ENCODE results near the gene SEMA4G. TPM values are rescaled to one million over a fixed set of nuclear protein-coding genes. Genes with fewer than 3 reads are reported as not detected.
A peak's percentile ranks its signal among the peaks of the same experiment; 100 is the strongest.

The SEMA4G gene
- total RNA-seq, 1 experiment from 2014 or later, result 6.6 TPM

DNA sequence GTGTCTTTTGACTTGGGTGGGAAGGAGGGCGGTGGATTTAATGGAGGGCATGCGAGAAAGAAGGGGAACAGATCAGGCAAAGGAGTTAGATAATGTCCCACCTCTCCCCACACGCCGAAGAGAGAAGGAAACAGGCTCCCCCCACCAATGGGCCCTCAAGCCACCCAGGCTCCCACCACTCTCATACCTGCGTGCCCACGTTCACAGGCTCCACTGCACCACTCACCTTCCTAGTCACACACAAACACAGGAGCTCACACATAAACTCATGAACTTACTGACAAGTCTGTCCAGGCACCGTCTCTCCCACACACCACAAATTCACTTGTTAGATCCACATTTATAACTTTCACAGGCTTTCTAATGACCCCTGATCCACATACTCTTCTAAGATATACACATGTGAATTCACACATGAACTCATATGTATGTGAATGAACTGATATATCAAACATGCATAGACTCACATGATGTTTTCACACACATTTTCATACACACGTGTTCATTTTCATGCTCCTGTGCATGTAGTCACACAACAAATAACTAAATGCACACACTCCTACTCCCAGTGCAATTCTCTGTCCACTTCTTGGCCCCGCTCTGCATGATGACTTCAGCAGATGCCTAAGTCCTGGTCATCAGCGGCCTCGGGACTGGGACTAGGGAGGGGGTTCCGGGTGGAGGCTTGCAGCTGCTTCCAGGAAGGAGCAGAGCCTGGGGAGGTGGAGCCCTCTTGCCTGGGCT lies 31.8 kb downstream of the SEMA4G start:
- DNase-seq (ENCODE audit: low read depth), result peak; percentile 43
- in situ Hi-C loops (cut with HindIII; ENCODE audit: low pct_unique_long_range_greater_than_20kb, low sequenced_read_pairs), result no loop called here

DNA sequence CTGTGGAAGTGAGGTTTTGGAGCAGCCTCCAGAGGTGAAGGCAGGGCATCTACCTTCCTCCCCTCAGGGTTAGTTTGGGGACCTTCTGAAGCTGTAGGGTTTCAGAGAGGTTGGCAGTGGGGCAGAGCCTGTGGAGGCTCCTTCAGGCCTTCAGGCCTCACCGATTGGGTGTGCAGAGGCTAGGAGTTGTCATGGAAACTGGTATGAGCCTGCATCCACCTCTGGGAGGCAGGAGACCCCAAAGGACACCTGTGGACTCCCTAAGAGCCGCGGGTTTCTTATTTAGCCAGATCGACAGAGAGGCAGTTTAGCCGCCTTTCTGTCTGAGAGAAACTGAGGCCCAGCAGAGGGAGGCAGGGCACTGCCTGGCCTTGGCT lies 32.3 kb downstream of the SEMA4G start:
- in situ Hi-C loops (cut with HindIII; ENCODE audit: low pct_unique_long_range_greater_than_20kb, low sequenced_read_pairs), result no loop called here
- DNase-seq (ENCODE audit: low read depth), result no peak

DNA sequence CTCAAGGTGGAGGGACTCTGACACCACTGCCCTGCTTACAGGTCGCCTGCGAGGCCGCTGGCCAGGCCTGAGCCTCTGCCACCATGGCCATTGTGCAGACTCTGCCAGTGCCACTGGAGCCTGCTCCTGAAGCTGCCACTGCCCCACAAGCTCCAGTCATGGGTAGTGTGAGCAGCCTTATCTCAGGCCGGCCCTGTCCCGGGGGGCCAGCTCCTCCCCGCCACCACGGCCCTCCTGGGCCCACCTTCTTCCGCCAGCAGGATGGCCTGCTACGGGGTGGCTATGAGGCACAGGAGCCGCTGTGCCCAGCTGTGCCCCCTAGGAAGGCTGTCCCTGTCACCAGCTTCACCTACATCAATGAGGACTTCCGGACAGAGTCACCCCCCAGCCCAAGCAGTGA lies 33.2 kb downstream of the SEMA4G start:
- no peak for DNase-seq (ENCODE audit: low read depth)
- in situ Hi-C loops (cut with HindIII; ENCODE audit: low pct_unique_long_range_greater_than_20kb, low sequenced_read_pairs), result no loop called here

DNA sequence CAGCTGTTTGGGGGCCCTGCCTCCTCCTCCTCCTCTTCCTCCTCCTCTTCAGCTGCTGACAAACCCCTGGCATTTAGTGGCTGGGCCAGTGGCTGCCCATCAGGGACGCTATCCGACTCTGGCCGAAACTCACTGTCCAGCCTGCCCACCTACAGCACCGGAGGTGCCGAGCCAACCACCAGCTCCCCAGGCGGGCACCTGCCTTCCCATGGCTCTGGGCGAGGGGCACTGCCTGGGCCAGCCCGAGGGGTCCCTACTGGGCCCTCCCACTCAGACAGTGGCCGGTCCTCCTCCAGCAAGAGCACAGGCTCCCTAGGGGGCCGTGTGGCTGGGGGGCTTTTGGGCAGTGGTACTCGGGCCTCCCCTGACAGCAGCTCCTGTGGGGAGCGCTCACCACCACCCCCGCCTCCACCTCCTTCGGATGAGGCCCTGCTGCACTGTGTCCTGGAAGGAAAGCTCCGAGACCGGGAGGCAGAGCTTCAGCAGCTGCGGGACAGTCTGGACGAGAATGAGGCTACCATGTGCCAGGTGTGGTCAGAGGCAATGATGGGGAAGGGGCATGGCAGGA lies 34.4 kb downstream of the SEMA4G start:
- no peak for DNase-seq (ENCODE audit: low read depth)

DNA sequence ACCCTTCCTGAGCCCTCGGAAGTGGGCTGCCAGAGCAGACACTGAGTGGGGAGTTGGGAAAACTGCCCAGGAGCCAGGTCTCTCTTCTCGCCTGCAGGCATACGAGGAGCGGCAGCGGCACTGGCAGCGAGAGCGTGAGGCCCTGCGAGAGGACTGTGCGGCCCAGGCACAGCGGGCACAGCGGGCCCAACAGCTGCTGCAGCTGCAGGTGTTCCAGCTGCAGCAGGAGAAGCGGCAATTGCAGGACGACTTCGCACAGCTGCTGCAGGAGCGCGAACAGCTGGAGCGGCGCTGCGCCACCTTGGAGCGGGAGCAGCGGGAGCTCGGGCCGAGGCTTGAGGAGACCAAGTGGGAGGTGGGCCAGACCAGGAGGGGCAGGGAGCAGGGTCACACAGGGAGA lies 36.1 kb downstream of the SEMA4G start:
- in situ Hi-C loops (cut with HindIII; ENCODE audit: low pct_unique_long_range_greater_than_20kb, low sequenced_read_pairs), result no loop called here
- DNase-seq (ENCODE audit: low read depth), result no peak

More for the DNA sequence above, 34.4 kb downstream of the SEMA4G start:
- in situ Hi-C loops (cut with HindIII; ENCODE audit: low pct_unique_long_range_greater_than_20kb, low sequenced_read_pairs), result no loop called here

GRCh38 chr10:101005869-101006567 lies 36.7 kb downstream of the SEMA4G start:
- in situ Hi-C loops (cut with HindIII; ENCODE audit: low pct_unique_long_range_greater_than_20kb, low sequenced_read_pairs), result no loop called here

GRCh38 chr10:101006593-101007098 lies 37.3 kb downstream of the SEMA4G start:
- DNase-seq (ENCODE audit: low read depth), result no peak
- in situ Hi-C loops (cut with HindIII; ENCODE audit: low pct_unique_long_range_greater_than_20kb, low sequenced_read_pairs), result no loop called here

More at GRCh38 chr10:101005869-101006567, 36.7 kb downstream of the SEMA4G start:
- DNase-seq (ENCODE audit: low read depth), result no peak

DNA sequence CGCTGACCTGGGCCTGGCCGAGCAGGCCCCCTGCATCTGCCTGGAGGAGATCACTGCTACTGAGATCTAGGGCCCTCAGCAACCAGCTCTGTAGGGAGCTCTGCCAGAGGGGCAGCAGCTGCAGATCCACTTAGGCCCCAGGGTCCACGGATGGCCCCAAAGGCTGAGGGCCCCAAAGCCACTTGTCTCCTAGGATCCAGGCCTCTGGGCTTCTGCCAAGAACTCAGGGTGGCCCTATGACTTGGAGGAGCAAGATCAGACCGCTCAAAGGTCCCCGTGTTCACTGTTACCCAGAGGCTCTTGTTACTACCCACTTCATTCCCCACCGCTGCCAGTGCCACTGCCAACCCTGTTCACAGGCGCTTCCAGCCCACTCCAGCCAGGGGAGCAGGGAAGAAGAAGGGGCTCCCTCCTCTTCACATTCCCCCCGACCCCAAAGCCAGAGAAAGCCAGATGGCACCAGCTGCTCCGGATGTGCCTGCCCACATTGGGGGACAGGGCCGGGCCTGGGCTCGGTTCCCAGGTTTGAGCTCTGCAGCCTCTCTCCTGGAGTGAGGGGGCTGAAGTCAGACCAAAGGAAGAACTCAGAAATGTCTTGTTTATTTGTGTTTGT lies 37.9 kb downstream of the SEMA4G start:
- in situ Hi-C loops (cut with HindIII; ENCODE audit: low pct_unique_long_range_greater_than_20kb, low sequenced_read_pairs), result no loop called here
- DNase-seq (ENCODE audit: low read depth), result no peak

- DNase-seq (ENCODE audit: low read depth), result no peak
- in situ Hi-C loops (cut with HindIII; ENCODE audit: low pct_unique_long_range_greater_than_20kb, low sequenced_read_pairs), result no loop called here
Measured at GRCh38 chr10:101007915-101008822, 38.9 kb downstream of the SEMA4G start.

- in situ Hi-C loops (cut with HindIII; ENCODE audit: low pct_unique_long_range_greater_than_20kb, low sequenced_read_pairs), result no loop called here
- DNase-seq (ENCODE audit: low read depth), result no peak
Measured at GRCh38 chr10:101008823-101009423, 39.6 kb downstream of the SEMA4G start.

GRCh38 chr10:101010329-101010728 lies 41.0 kb downstream of the SEMA4G start:
- in situ Hi-C loops (cut with HindIII; ENCODE audit: low pct_unique_long_range_greater_than_20kb, low sequenced_read_pairs), result no loop called here
- DNase-seq (ENCODE audit: low read depth), result no peak

DNA sequence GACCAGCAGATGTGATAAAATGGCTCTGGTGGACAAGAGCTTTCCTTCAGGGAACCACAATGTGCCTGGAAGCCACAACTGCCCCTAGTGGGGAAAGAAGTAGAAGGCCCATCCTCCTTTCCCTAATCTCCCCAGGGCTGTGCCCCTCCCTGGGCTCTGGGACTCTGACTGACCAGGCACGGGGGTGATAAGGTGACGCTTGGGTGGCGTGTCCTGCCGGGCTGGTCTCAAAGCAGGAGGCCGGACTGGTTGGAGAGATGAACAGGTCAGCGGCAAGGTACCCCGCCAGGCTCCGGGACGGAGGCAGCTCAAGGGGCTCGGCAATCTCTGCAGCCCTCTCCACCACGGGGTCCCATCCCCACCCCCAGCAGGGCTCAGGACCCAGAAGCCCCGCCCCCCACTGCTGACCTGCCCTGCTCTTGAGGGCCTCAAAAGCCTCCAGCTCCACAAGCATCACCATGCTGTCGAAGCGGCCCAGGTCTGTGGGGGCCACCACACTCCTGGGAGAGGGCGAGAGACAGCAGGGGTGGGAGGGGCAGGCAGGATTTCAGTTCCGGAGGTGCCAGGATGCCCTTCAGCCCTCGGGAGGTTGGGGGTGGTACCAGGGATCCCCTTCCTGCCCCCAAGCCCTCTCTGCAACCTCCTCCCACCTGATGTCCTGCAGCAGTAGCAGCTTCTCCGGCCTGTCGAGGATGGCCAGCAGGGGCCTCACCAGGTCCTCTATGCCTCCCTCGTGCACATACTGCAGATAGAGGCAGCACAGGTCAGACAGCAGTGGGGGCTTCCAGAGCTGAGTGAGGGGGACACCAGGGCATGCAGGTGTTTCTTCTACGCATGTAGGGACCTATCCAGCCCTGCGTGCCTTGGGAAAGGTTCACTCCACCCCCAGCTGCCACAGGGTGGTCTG lies 42.5 kb downstream of the SEMA4G start:
- in situ Hi-C loops (cut with HindIII; ENCODE audit: low pct_unique_long_range_greater_than_20kb, low sequenced_read_pairs), result no loop called here
- no peak for DNase-seq (ENCODE audit: low read depth)

DNA sequence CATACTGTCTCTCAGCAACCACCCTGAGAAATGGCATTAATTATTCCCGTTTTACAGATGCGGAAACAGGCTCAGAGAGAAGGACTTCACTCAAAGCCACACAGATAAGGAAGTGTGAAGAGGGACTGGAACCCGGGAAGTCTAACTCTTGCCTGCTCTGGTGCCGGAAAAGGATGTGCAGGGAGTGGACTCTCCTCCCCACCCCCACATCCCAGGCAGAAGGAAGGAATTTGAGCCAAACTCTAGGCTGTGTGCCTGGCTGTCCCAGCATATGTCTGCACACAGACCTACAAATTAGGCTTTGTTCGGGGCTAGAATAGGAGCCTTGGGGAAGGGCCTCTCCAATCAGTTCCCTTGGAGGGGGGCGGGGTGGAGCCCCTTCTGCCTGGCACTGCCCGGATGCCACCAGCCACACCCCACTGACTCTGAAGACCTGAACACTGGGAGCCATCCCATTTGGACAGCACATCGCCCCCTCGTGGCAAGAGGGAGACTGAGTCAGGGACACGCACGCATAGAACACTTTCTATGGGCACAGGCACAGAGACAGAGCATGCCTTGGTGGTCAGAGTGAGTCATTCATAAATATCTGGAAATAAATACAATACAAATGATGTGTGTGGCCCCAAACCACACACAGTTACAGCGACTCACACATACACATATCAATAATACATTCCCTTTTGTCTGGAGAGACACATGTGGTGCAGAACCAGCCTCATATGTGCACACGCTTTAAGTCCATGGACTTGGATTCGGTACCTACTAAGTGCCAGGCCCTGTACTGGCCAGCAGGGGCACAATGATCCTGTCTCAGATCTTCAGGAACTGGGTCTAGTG lies 43.4 kb downstream of the SEMA4G start:
- DNase-seq (ENCODE audit: low read depth), result peak; percentile 89
- in situ Hi-C loops (cut with HindIII; ENCODE audit: low pct_unique_long_range_greater_than_20kb, low sequenced_read_pairs), result no loop called here

GRCh38 chr10:101013365-101013825 lies 44.1 kb downstream of the SEMA4G start:
- in situ Hi-C loops (cut with HindIII; ENCODE audit: low pct_unique_long_range_greater_than_20kb, low sequenced_read_pairs), result no loop called here
- no peak for DNase-seq (ENCODE audit: low read depth)

DNA sequence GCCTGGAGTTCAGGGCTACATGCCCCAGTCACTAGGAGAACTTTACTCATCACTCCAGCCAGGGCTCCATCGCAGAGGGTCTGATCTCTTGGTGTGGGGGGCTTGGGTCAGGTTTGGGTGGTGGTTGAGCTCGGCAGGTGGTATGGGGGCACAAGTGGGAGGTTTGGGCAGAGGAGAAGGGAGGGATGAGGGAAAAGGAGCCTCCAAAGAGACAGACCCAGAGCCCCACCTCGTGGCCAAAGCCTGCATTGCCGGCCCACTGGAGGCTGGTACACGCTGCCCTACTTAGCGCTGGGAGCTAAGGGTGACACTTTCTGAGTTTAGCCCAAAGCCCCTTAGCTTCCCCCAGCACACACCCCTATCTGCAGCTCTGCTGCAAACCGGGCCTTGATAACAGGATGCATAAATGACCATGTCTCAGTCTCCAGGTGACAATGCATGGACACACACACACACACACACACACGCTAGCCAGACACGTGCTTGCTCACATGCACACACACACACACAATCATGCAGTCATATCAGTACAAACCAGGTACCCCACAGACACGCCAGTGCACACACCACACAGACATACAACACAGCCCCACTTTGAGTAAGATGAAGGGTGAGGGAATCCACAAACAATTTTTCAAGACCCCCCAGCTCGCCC lies 45.1 kb downstream of the SEMA4G start:
- DNase-seq (ENCODE audit: low read depth), result peak; percentile 66
- in situ Hi-C loops (cut with HindIII; ENCODE audit: low pct_unique_long_range_greater_than_20kb, low sequenced_read_pairs), result no loop called here
